HepG2 (cell line): ENCODE results near the gene LAMC3. TPM values are rescaled to one million over a fixed set of nuclear protein-coding genes. Genes with fewer than 3 reads are reported as not detected.

Source experiments
- ATF7 ChIP-seq, 2 experiments: fragments of 450-650 bp in 1 of 2; sonication (generic) in 1 of 2; formaldehyde crosslinking in 1 of 2; IDR thresholded peaks; 2 replicates each; pipeline versions ENCODE4 v1.4.0 to v1.6.1; 2016 to 2020; ENCODE audit warnings: antibody characterized with exemption in 1 of 2, mild to moderate bottlenecking in 1 of 2, missing genetic modification reagents in 1 of 2
- ERF ChIP-seq: IDR thresholded peaks from 2 replicates; pipeline ENCODE4 v1.6.1; 2018; ENCODE audit warnings: missing biosample characterization, missing genetic modification reagents
- GABPB1 ChIP-seq: IDR thresholded peaks from 2 replicates; pipeline ENCODE4 v1.6.1; 2016; ENCODE audit warnings: mild to moderate bottlenecking, missing genetic modification reagents, moderate library complexity, missing compliant biosample characterization
- HNRNPH1 ChIP-seq: fragments of 200-400 bp; formaldehyde crosslinking; optimal IDR thresholded peaks from 2 replicates; pipeline ENCODE3; 2017; ENCODE audit warnings: mild to moderate bottlenecking, low read depth, low read length
- LCORL ChIP-seq, 2 experiments: fragments of 450-650 bp in 1 of 2; sonication (generic) in 1 of 2; formaldehyde crosslinking in 1 of 2; IDR thresholded peaks; 2 replicates each; pipeline versions ENCODE4 v1.5.0 to v1.6.1; 2017 to 2020; ENCODE audit warnings: antibody characterized with exemption in 1 of 2, missing genetic modification reagents in 1 of 2
- MEIS2 ChIP-seq: sonication (generic); formaldehyde crosslinking; IDR thresholded peaks from 2 replicates; pipeline ENCODE4 v1.9.0; 2021; ENCODE audit warnings: mild to moderate bottlenecking, missing genetic modification reagents
- RFX1 ChIP-seq: fragments of 450-650 bp; IDR thresholded peaks from 2 replicates; pipeline ENCODE4 v1.6.1; 2017
- RFXANK ChIP-seq: IDR thresholded peaks from 2 replicates; pipeline ENCODE4 v1.6.1; 2016
- RXRA ChIP-seq: sonication (generic); formaldehyde crosslinking; IDR thresholded peaks from 2 replicates; pipeline ENCODE4 v1.5.1; 2020; ENCODE audit warnings: missing genetic modification reagents
- THYN1 ChIP-seq: sonication (generic); formaldehyde crosslinking; IDR thresholded peaks from 2 replicates; pipeline ENCODE4 v1.8.1; 2023; ENCODE audit warnings: low read depth, mild to moderate bottlenecking, moderate library complexity, missing genetic modification reagents, borderline replicate concordance
- TP53 ChIP-seq: sonication (generic); formaldehyde crosslinking; conservative IDR thresholded peaks from 2 replicates; pipeline ENCODE4 v1.4.0; 2020; ENCODE audit warnings: missing genetic modification reagents
- ZFP82 ChIP-seq: sonication (generic); formaldehyde crosslinking; IDR thresholded peaks from 2 replicates; pipeline ENCODE4 v1.5.1; 2020; ENCODE audit warnings: mild to moderate bottlenecking, missing genetic modification reagents, borderline replicate concordance
- ZNF431 ChIP-seq: sonication (generic); formaldehyde crosslinking; IDR thresholded peaks from 2 replicates; pipeline ENCODE4 v1.9.0; 2022; ENCODE audit warnings: missing genetic modification reagents, low read depth, mild to moderate bottlenecking, borderline replicate concordance
- ZNF570 ChIP-seq: sonication (generic); formaldehyde crosslinking; IDR thresholded peaks from 2 replicates; pipeline ENCODE4 v1.4.0; 2020; ENCODE audit warnings: mild to moderate bottlenecking, missing genetic modification reagents, borderline replicate concordance
- ZNF788 ChIP-seq: sonication (generic); formaldehyde crosslinking; IDR thresholded peaks from 2 replicates; pipeline ENCODE4 v1.5.0; 2020; ENCODE audit warnings: mild to moderate bottlenecking, missing genetic modification reagents, borderline replicate concordance
- ZNF879 ChIP-seq: sonication (generic); formaldehyde crosslinking; IDR thresholded peaks from 2 replicates; pipeline ENCODE4 v1.8.1; 2023; ENCODE audit warnings: missing genetic modification reagents
- ZSCAN29 ChIP-seq: sonication (generic); formaldehyde crosslinking; conservative IDR thresholded peaks from 2 replicates; pipeline ENCODE4 v1.4.0; 2020; ENCODE audit warnings: mild to moderate bottlenecking, missing genetic modification reagents
- polyA plus RNA-seq, 8 experiments: library from polyadenylated mRNA; depleted of rRNA in 3 of 8; stranded (reverse) in 7 of 8; unstranded in 1 of 8; fragments of >200 nt; fragmentation: Illumina TruSeq in 4 of 8; extraction: Trizol in 4 of 8; gene quantifications; 2 replicates each; pipeline versions ENCODE4 v1.2.1 to v1.2.3, GENCODE V29; 2011 to 2016; ENCODE audit warnings: low read depth in 4 of 8, missing spikeins in 1 of 8, mixed read lengths in 1 of 8; ENCODE audit not compliant: insufficient read depth in 1 of 8
- total RNA-seq, 5 experiments: library from RNA; depleted of rRNA; stranded (reverse); fragments of >200 nt; fragmentation: Illumina TruSeq; extraction: Trizol; gene quantifications; 2 replicates each; pipeline ENCODE4 v1.2.3, GENCODE V29; 2016; ENCODE audit warnings: low read depth in 1 of 5
- TF ChIP-seq, protein P1 (sequence below): sonication (generic); formaldehyde crosslinking; IDR thresholded peaks from 2 replicates; pipeline ENCODE4 v1.4.0; 2020; ENCODE audit warnings: missing genetic modification reagents
- TF ChIP-seq, protein P2 (sequence below): sonication (generic); formaldehyde crosslinking; IDR thresholded peaks from 2 replicates; pipeline ENCODE4 v1.8.1; 2023; ENCODE audit warnings: mild to moderate bottlenecking, inconsistent platforms, moderate library complexity, missing genetic modification reagents, borderline replicate concordance
- TF ChIP-seq, protein P3 (sequence below): IDR thresholded peaks from 2 replicates; pipeline ENCODE4 v1.6.1; 2016; ENCODE audit warnings: missing biosample characterization, missing genetic modification reagents, low read depth
- TF ChIP-seq, protein P4 (sequence below): sonication (generic); formaldehyde crosslinking; IDR thresholded peaks from 2 replicates; pipeline ENCODE4 v1.9.0; 2021; ENCODE audit warnings: missing genetic modification reagents, mild to moderate bottlenecking, borderline replicate concordance

The LAMC3 gene
- total and polyA plus RNA-seq, 2 of the 13 experiments (the other 11 are each of a cell fraction or from before 2014, with no cell fraction given): 0.07 to 0.57 TPM

DNA sequence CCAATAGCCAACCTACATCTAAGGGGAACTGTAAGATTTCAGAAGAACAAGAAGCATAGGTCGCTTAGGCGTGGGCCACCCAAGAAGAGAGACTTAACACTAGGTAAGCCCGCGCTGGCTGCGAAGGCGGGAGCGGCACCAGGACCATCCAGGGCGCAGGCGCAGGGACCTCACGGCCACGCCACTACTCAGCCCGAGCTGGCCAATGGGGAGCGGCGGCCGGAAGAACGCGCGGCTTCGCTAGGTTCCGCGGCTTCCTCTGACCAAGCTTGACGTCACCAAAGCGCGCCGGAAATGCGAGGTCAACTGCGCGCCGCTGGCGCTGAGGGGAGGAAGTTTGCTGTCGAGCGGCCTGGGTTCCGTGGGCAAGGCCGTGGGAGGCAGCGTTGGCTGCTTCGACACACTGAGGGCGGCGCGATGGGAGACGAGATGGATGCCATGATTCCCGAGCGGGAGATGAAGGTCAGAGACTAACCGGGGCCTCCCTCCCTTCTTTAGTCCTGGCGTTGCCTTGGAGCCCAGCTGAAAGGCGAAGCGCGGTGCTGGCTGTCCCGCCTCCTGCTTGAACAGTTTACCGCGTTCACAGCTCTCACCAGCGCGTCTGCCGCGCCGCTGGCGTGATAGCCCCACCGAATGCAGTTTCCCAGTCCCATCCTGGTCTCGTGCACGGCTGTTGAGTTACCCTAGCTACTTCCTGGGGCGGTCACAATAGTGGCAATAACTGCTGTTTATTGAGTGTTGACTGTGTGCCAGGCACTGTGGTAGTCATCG, 116.5 kb downstream of the LAMC3 start, which contains the start of gene NUP214 (continued):
- TF ChIP-seq, protein P1, sequence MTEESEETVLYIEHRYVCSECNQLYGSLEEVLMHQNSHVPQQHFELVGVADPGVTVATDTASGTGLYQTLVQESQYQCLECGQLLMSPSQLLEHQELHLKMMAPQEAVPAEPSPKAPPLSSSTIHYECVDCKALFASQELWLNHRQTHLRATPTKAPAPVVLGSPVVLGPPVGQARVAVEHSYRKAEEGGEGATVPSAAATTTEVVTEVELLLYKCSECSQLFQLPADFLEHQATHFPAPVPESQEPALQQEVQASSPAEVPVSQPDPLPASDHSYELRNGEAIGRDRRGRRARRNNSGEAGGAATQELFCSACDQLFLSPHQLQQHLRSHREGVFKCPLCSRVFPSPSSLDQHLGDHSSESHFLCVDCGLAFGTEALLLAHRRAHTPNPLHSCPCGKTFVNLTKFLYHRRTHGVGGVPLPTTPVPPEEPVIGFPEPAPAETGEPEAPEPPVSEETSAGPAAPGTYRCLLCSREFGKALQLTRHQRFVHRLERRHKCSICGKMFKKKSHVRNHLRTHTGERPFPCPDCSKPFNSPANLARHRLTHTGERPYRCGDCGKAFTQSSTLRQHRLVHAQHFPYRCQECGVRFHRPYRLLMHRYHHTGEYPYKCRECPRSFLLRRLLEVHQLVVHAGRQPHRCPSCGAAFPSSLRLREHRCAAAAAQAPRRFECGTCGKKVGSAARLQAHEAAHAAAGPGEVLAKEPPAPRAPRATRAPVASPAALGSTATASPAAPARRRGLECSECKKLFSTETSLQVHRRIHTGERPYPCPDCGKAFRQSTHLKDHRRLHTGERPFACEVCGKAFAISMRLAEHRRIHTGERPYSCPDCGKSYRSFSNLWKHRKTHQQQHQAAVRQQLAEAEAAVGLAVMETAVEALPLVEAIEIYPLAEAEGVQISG (CRISPR knock-in tag): peak; percentile 96
- TF ChIP-seq RFXANK (CRISPR knock-in tag) (peak; percentile 55; the same call in 1 of the 2 replicates), ZFP82 (CRISPR knock-in tag) (peak; percentile 63; the same call in 1 of the 2 replicates), HNRNPH1 (no peak), TP53 (0 out of 2 replicates have a peak, but pooled peaks have one; percentile 55), THYN1 (CRISPR knock-in tag) (no peak), ZNF431 (peak; percentile 58; the same call in 1 of the 2 replicates), ATF7 (IDR thresholded peaks at IDR 0.05) (no peak; the same call in 1 of the 2 replicates), ATF7 (CRISPR knock-in tag; IDR thresholded peaks at IDR 0.05) (peak; percentile 23; the same call in 1 of the 2 replicates), ZSCAN29 (no peak), MEIS2 (CRISPR knock-in tag) (no peak; the same call in 1 of the 2 replicates), ERF (peak; percentile 96), ZNF788 (CRISPR knock-in tag) (peak; percentile 98), ZNF879 (no peak), LCORL (IDR thresholded peaks at IDR 0.05) (no peak), LCORL (CRISPR knock-in tag; IDR thresholded peaks at IDR 0.05) (peak; percentile 79), GABPB1 (CRISPR knock-in tag) (peak; percentile 100), RXRA (CRISPR knock-in tag) (peak; percentile 71), RFX1 (no peak; the same call in 1 of the 2 replicates), ZNF570 (CRISPR knock-in tag) (no peak)
- TF ChIP-seq, protein P2, sequence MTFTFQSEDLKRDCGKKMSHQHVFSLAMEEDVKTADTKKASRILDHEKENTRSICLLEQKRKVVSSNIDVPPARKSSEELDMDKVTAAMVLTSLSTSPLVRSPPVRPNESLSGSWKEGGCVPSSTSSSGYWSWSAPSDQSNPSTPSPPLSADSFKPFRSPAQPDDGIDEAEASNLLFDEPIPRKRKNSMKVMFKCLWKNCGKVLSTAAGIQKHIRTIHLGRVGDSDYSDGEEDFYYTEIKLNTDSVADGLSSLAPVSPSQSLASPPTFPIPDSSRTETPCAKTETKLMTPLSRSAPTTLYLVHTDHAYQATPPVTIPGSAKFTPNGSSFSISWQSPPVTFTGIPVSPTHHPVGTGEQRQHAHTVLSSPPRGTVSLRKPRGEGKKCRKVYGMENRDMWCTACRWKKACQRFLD (CRISPR knock-in tag): no peak
- TF ChIP-seq, protein P3, sequence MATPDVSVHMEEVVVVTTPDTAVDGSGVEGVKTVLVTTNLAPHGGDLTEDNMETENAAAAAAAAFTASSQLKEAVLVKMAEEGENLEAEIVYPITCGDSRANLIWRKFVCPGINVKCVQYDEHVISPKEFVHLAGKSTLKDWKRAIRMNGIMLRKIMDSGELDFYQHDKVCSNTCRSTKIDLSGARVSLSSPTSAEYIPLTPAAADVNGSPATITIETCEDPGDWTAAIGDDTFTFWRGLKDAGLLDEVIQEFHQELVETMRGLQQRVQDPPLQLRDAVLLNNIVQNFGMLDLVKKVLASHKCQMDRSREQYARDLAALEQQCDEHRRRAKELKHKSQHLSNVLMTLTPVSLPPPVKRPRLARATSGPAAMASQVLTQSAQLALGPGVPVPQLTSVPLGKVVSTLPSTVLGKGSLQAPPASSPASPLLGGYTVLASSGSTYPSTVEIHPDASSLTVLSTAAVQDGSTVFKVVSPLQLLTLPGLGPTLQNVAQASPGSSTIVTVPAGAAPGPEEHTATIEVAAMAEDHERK: no peak; the same call in 1 of the 2 replicates
- TF ChIP-seq, protein P4, sequence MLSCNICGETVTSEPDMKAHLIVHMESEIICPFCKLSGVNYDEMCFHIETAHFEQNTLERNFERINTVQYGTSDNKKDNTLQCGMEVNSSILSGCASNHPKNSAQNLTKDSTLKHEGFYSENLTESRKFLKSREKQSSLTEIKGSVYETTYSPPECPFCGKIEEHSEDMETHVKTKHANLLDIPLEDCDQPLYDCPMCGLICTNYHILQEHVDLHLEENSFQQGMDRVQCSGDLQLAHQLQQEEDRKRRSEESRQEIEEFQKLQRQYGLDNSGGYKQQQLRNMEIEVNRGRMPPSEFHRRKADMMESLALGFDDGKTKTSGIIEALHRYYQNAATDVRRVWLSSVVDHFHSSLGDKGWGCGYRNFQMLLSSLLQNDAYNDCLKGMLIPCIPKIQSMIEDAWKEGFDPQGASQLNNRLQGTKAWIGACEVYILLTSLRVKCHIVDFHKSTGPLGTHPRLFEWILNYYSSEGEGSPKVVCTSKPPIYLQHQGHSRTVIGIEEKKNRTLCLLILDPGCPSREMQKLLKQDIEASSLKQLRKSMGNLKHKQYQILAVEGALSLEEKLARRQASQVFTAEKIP (CRISPR knock-in tag): no peak
